Activated CD8-positive, alpha-beta memory T cell treated with anti-CD3 and anti-CD28 coated beads, Interleukin-2, amount 10 ng/mL, durations not matched to agents 7 days and 5 days (primary cell): ENCODE results near the gene TP53TG3F. TPM values are rescaled to one million over a fixed set of nuclear protein-coding genes. Genes with fewer than 3 reads are reported as not detected.
"Not testable (repeated sequence)": the region's sequence is repeated elsewhere in the genome, so short reads cannot be mapped to it uniquely, and the experiment has no call there.

Source experiments
- ATAC-seq: fragments of 150-1000 bp; cut with Tn5 transposase; one replicate; pipeline ENCODE4 v1.10.0; 2021; ENCODE audit warnings: moderate library complexity
- CTCF ChIA-PET: fragments of 350-600 bp; sonication (Branson Sonifier 250); formaldehyde crosslinking; loops from one replicate; lab custom pipeline; 2021; ENCODE audit warnings: antibody characterized with exemption; lab: Charles Lee
- DNase-seq: peaks from one replicate; pipeline ENCODE4 v3.0.0-alpha.2; 2020
- H3K27ac Mint-ChIP-seq: one replicate; pipeline ENCODE4 v1.8.0; 2021; ENCODE audit warnings: mild to moderate bottlenecking, mixed read lengths
- H3K27me3 Mint-ChIP-seq: one replicate; pipeline ENCODE4 v1.8.0; 2021; ENCODE audit warnings: mixed read lengths
- H3K36me3 Mint-ChIP-seq: one replicate; pipeline ENCODE4 v1.8.0; 2021; ENCODE audit warnings: mild to moderate bottlenecking, mixed read lengths
- H3K4me1 Mint-ChIP-seq: one replicate; pipeline ENCODE4 v1.8.0; 2021; ENCODE audit warnings: mixed read lengths
- H3K4me3 Mint-ChIP-seq: one replicate; pipeline ENCODE4 v1.8.0; 2021; ENCODE audit warnings: mild to moderate bottlenecking, moderate library complexity, mixed read lengths
- H3K9me3 Mint-ChIP-seq: one replicate; pipeline ENCODE4 v1.8.0; 2022; ENCODE audit warnings: low read depth, mixed read lengths
- total RNA-seq, 2 experiments: library from RNA; stranded (reverse); gene quantifications; one replicate each; pipeline ENCODE4 v1.2.3, GENCODE V29; 2021

The TP53TG3F gene
- total RNA-seq, result not detected

DNA sequence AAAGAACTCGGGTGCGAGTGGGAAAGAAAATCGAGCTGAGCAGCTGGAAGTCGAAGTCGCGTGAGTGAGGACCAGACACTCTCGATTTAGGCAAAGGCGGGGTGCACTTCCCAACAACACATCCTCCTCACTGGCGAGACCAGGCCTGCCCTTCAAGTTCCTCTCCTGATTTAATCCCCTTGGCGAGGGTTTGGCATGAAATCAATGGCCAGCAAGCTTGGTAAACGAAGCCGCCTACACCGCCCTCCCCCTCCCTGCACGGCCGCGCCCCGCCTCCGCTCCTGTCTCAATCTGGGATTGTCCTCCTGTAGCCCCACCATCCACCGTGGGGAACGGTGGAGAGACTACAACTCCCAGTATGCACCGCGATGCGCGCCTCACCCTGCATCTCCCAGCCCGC is at the start of gene TP53TG3F:
Gene TP53TG3F (plus strand): TSS at position 301 of the 400 bp plus-strand sequence. CDS start 68 bp downstream, at position 369.
- ATAC-seq, CTCF ChIA-PET, H3K4me1 Mint-ChIP-seq, H3K36me3 Mint-ChIP-seq, H3K9me3 Mint-ChIP-seq, H3K27me3 Mint-ChIP-seq, DNase-seq, H3K4me3 Mint-ChIP-seq, H3K27ac Mint-ChIP-seq: not testable (repeated sequence)

- DNase-seq, H3K4me1 Mint-ChIP-seq, H3K36me3 Mint-ChIP-seq, H3K27me3 Mint-ChIP-seq, CTCF ChIA-PET, H3K4me3 Mint-ChIP-seq, H3K27ac Mint-ChIP-seq, H3K9me3 Mint-ChIP-seq, ATAC-seq: not testable (repeated sequence)
Measured at GRCh38 chr16:33491611-33492010, 32.2 kb downstream of the TP53TG3F start.

GRCh38 chr16:33507231-33507630 is 47.8 kb downstream of the TP53TG3F start:
- ATAC-seq, H3K27me3 Mint-ChIP-seq, H3K27ac Mint-ChIP-seq, CTCF ChIA-PET, H3K4me1 Mint-ChIP-seq, H3K9me3 Mint-ChIP-seq, H3K36me3 Mint-ChIP-seq, DNase-seq, H3K4me3 Mint-ChIP-seq: not testable (repeated sequence)

DNA sequence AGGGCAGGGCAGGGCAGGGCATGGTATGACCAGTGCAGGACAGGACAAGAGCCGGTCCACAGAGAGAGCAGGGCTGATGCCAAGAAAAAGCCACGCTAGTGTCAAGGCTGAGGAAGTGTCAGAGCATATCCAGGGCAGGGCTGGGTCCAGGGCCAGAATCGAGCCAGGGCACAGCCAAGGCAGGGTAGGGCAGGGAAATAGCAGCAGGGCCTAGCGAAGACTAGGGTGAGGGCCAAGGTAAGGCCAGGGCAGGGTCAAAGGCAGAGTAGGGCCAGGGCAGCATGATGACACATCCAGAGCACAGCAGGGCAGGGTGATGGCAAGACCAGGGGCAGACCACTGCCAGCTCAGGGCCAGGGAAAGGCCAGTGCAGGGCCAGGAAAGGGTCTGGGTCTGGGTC is 49.7 kb downstream of the TP53TG3F start:
- H3K4me1 Mint-ChIP-seq, H3K27me3 Mint-ChIP-seq, H3K4me3 Mint-ChIP-seq, DNase-seq, H3K36me3 Mint-ChIP-seq, CTCF ChIA-PET, ATAC-seq, H3K9me3 Mint-ChIP-seq, H3K27ac Mint-ChIP-seq: not testable (repeated sequence)

DNA sequence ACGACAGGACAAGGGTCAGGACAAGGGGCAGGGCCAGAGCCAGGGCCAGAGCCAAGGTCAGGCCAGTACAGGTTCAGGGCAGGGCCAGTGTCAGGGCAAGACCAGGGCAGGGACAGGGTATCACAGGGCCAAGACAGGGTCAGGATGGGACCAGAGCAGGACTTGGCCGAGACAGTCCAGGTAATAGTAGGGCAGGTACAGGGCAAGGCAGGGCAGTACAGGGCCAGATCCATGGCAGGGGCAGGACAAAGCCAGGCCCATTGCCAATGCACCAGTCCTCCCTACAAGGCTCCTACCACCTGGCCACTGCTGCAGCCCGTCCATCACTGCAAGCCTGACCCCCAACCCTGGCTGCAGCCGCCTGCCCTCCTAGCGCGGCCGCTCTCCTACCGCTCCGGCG is 50.5 kb downstream of the TP53TG3F start:
- H3K9me3 Mint-ChIP-seq, ATAC-seq, H3K4me1 Mint-ChIP-seq, CTCF ChIA-PET, DNase-seq, H3K4me3 Mint-ChIP-seq, H3K27me3 Mint-ChIP-seq, H3K36me3 Mint-ChIP-seq, H3K27ac Mint-ChIP-seq: not testable (repeated sequence)

Other genes with a start within 250 kb of the TP53TG3F start
- gene TP53TG3E, start 155.3 kb upstream of the TP53TG3F start, total RNA-seq, result not detected
- not detected for gene TP53TG3B, start 98.8 kb upstream of the TP53TG3F start, total RNA-seq